Gastrocnemius medialis (tissue), 4 donors: Measurements from ENCODE around the gene BLZF1.

ENCODE experiments used
- POLR2A ChIP-seq, 2 donors: fragments of 450-650 bp; IDR thresholded peaks; one replicate each; pipeline ENCODE4 v1.6.1; 2017; ENCODE audit warnings: antibody characterized with exemption in 2 of 2, mild to moderate bottlenecking in 2 of 2, moderate library complexity in 2 of 2
- TF ChIP-seq, protein P1 (sequence below), 5 experiments: fragments of 450-650 bp in 3 of 5; fragments of 200-600 bp in 2 of 5; sonication (generic) in 2 of 5; IDR thresholded peaks in 4 of 5; conservative IDR thresholded peaks in 1 of 5; 1 replicate in 4 of 5; 2 replicates in 1 of 5; pipeline ENCODE4 v1.5.1; 2016 to 2019; ENCODE audit warnings: antibody characterized with exemption in 5 of 5, mild to moderate bottlenecking in 3 of 5, moderate library complexity in 3 of 5

GRCh38 chr1:169327875-169328274 lies 40.1 kb upstream of the BLZF1 start:
- TF ChIP-seq, protein P1, sequence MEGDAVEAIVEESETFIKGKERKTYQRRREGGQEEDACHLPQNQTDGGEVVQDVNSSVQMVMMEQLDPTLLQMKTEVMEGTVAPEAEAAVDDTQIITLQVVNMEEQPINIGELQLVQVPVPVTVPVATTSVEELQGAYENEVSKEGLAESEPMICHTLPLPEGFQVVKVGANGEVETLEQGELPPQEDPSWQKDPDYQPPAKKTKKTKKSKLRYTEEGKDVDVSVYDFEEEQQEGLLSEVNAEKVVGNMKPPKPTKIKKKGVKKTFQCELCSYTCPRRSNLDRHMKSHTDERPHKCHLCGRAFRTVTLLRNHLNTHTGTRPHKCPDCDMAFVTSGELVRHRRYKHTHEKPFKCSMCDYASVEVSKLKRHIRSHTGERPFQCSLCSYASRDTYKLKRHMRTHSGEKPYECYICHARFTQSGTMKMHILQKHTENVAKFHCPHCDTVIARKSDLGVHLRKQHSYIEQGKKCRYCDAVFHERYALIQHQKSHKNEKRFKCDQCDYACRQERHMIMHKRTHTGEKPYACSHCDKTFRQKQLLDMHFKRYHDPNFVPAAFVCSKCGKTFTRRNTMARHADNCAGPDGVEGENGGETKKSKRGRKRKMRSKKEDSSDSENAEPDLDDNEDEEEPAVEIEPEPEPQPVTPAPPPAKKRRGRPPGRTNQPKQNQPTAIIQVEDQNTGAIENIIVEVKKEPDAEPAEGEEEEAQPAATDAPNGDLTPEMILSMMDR (IDR thresholded peaks at IDR 0.05 in 4 of 5, conservative IDR thresholded peaks at IDR 0.05 in 1 of 5), result no peak
- no peak for TF ChIP-seq POLR2A (IDR thresholded peaks at IDR 0.05)
